HG03060 (cell line): ENCODE measurements around the gene FOXD4.
"Not testable (repeated sequence)": the region's sequence is repeated elsewhere in the genome, so short reads cannot be mapped to it uniquely, and the experiment has no call there.

Experiments used
- ATAC-seq: cut with Tn5 transposase; IDR thresholded peaks from one replicate; pipeline ENCODE4 v1.9.1; 2021; ENCODE audit warnings: low read depth, moderate number of reproducible peaks; ENCODE audit not compliant: unreplicated experiment

Gene FOXD4

GRCh38 chr9:94323-94722 lies 23.9 kb downstream of the FOXD4 start:
- not testable (repeated sequence) for ATAC-seq

- not testable (repeated sequence) for ATAC-seq
These were observed 24.3 kb downstream of the FOXD4 start for GRCh38 chr9:93909-94308.

GRCh38 chr9:90851-91250 lies 27.4 kb downstream of the FOXD4 start:
- not testable (repeated sequence) for ATAC-seq

- ATAC-seq = not testable (repeated sequence)
These were observed 29.7 kb downstream of the FOXD4 start for GRCh38 chr9:88396-89037.

- not testable (repeated sequence) for ATAC-seq
These were observed 30.4 kb downstream of the FOXD4 start for GRCh38 chr9:87860-88259.

GRCh38 chr9:87105-87504 lies 31.1 kb downstream of the FOXD4 start:
- ATAC-seq = not testable (repeated sequence)

- ATAC-seq = not testable (repeated sequence)
These were observed 31.5 kb downstream of the FOXD4 start for GRCh38 chr9:86697-87096.

- not testable (repeated sequence) for ATAC-seq
These were observed 35.1 kb downstream of the FOXD4 start for GRCh38 chr9:82932-83689.

GRCh38 chr9:78333-78732 lies 39.9 kb downstream of the FOXD4 start:
- ATAC-seq = not testable (repeated sequence)

GRCh38 chr9:76389-76788 lies 41.8 kb downstream of the FOXD4 start:
- not testable (repeated sequence) for ATAC-seq

- ATAC-seq = not testable (repeated sequence)
These were observed 44.2 kb downstream of the FOXD4 start for GRCh38 chr9:73900-74525.

- ATAC-seq = not testable (repeated sequence)
These were observed 44.9 kb downstream of the FOXD4 start for GRCh38 chr9:73076-73899.
